Vagina (tissue), 2 donors: Measurements from ENCODE around the gene HSD17B8. TPM values are rescaled to one million over a fixed set of nuclear protein-coding genes. Genes with fewer than 3 reads are reported as not detected.

Source experiments
- DNase-seq, 2 donors: peaks; one replicate each; pipeline ENCODE4 v3.0.0-alpha.2; 2017; ENCODE audit errors: extremely low spot score in 2 of 2
- H3K27ac ChIP-seq: fragments of 200-600 bp; sonication (generic); one replicate; pipeline ENCODE4 v1.5.1; 2019
- H3K27me3 ChIP-seq: fragments of 200-600 bp; sonication (generic); one replicate; pipeline ENCODE4 v1.5.1; 2019
- H3K36me3 ChIP-seq, 2 donors: fragments of 200-600 bp; sonication (generic); one replicate each; pipeline ENCODE4 v1.5.1; 2017 to 2019
- H3K4me1 ChIP-seq: fragments of 200-600 bp; sonication (generic); one replicate; pipeline ENCODE4 v1.5.1; 2019
- H3K4me3 ChIP-seq, 2 donors: fragments of 200-600 bp; sonication (generic); 1 replicate in 1 of 2; 2 replicates in 1 of 2; pipeline ENCODE4 v1.5.1; 2016 to 2019
- H3K9me3 ChIP-seq: fragments of 200-600 bp; sonication (generic); one replicate; pipeline ENCODE4 v1.5.1; 2019
- CTCF ChIP-seq, 3 experiments: fragments of 450-650 bp in 2 of 3; fragments of 200-600 bp in 1 of 3; sonication (generic) in 1 of 3; IDR thresholded peaks; one replicate each; pipeline ENCODE4 v1.5.1; 2017 to 2019; ENCODE audit warnings: antibody characterized with exemption in 3 of 3, mild to moderate bottlenecking in 2 of 3, moderate library complexity in 2 of 3
- POLR2A ChIP-seq, 2 donors: fragments of 450-650 bp; IDR thresholded peaks; one replicate each; pipeline ENCODE4 v1.6.1; 2017; ENCODE audit warnings: antibody characterized with exemption in 2 of 2, mild to moderate bottlenecking in 2 of 2, moderate library complexity in 2 of 2
- POLR2AphosphoS5 ChIP-seq, 2 donors: sonication (generic); formaldehyde crosslinking; IDR thresholded peaks; one replicate each; pipeline ENCODE4 v1.9.0; 2017; ENCODE audit warnings: antibody characterized with exemption in 2 of 2, mild to moderate bottlenecking in 2 of 2, low read depth in 1 of 2; ENCODE audit not compliant: insufficient read depth in 1 of 2
- intact Hi-C: fragments of 100-400 bp; cut with DNase I; formaldehyde crosslinking; loops from one replicate; pipeline ENCODE4 v1.15.1; 2023
- total RNA-seq: library from RNA; depleted of rRNA; stranded (reverse); fragments of >200 nt; gene quantifications from one replicate; pipeline ENCODE4 v1.2.3, GENCODE V29; 2016

HSD17B8 gene
- total RNA-seq, 1 donor from 2014 or later: 17.7 TPM

GRCh38 chr6:33206027-33206863 is 1.8 kb downstream of the HSD17B8 start:
- H3K9me3 ChIP-seq: no peaks in the 10 kb centered on the region
- H3K4me3 ChIP-seq: no peak overlapping the region
- no peak overlapping the region for H3K27ac ChIP-seq
- DNase-seq: no peak
- TF ChIP-seq CTCF (IDR thresholded peaks at IDR 0.05) (no peak), POLR2AphosphoS5 (IDR thresholded peaks at IDR 0.05; ENCODE audit: insufficient read depth in 1 of 2, low read depth in 1 of 2) (no peak), POLR2A (IDR thresholded peaks at IDR 0.05) (no peak)
- peaks cover 65% of the 10 kb centered on the region for H3K4me1 ChIP-seq
- peaks cover 0 to 30% of the 10 kb centered on the region in 2 donors for H3K36me3 ChIP-seq
- no peaks in the 10 kb centered on the region for H3K27me3 ChIP-seq
- intact Hi-C loops: loop anchor here (10.0 kb wide), 1 partner anchor 1021 kb away; the partner anchor contains the start of gene AGER

- H3K36me3 ChIP-seq: peaks cover 0 to 30% of the 10 kb centered on the region in 2 donors
- intact Hi-C loops: loop anchor here (10.0 kb wide), 1 partner anchor 1022 kb away; the partner anchor contains the start of gene AGER
- H3K9me3 ChIP-seq: no peaks in the 10 kb centered on the region
- peaks cover 57% of the 10 kb centered on the region for H3K4me1 ChIP-seq
- no peak for TF ChIP-seq CTCF (IDR thresholded peaks at IDR 0.05)
- TF ChIP-seq POLR2AphosphoS5 (IDR thresholded peaks at IDR 0.05; ENCODE audit: insufficient read depth in 1 of 2, low read depth in 1 of 2): no peak
- TF ChIP-seq POLR2A (IDR thresholded peaks at IDR 0.05): no peak
- no peaks in the 10 kb centered on the region for H3K27me3 ChIP-seq
- DNase-seq: no peak
- peak overlapping the region; percentile 85 to 93 for H3K4me3 ChIP-seq
- peak overlapping the region; percentile 98 for H3K27ac ChIP-seq
These were observed 2.6 kb downstream of the HSD17B8 start for GRCh38 chr6:33206864-33207551.

GRCh38 chr6:33207552-33208090 is 3.2 kb downstream of the HSD17B8 start:
- H3K27ac ChIP-seq: peak overlapping the region; percentile 98
- H3K36me3 ChIP-seq: peaks cover 0 to 24% of the 10 kb centered on the region in 2 donors
- DNase-seq: no peak
- H3K4me1 ChIP-seq: peaks cover 55% of the 10 kb centered on the region
- no peaks in the 10 kb centered on the region for H3K9me3 ChIP-seq
- TF ChIP-seq CTCF (IDR thresholded peaks at IDR 0.05) (no peak), POLR2A (IDR thresholded peaks at IDR 0.05) (no peak), POLR2AphosphoS5 (IDR thresholded peaks at IDR 0.05; ENCODE audit: insufficient read depth in 1 of 2, low read depth in 1 of 2) (no peak)
- intact Hi-C loops: loop anchor here (10.0 kb wide), 1 partner anchor 1023 kb away; the partner anchor contains the start of gene AGER
- no peaks in the 10 kb centered on the region for H3K27me3 ChIP-seq
- peak overlapping the region; percentile 85 to 93 for H3K4me3 ChIP-seq

- no peak for DNase-seq
- H3K9me3 ChIP-seq: no peaks in the 10 kb centered on the region
- H3K27ac ChIP-seq: peak within 1 kb of the TSS; percentile 98
- peaks cover 0 to 17% of the 10 kb centered on the region in 2 donors for H3K36me3 ChIP-seq
- no peaks in the 10 kb centered on the region for H3K27me3 ChIP-seq
- H3K4me3 ChIP-seq: peak within 1 kb of the TSS; percentile 85 to 93
- TF ChIP-seq CTCF (IDR thresholded peaks at IDR 0.05) (no peak), POLR2AphosphoS5 (IDR thresholded peaks at IDR 0.05; ENCODE audit: insufficient read depth in 1 of 2, low read depth in 1 of 2) (peak; percentile 65 to 100), POLR2A (IDR thresholded peaks at IDR 0.05) (peak; percentile 49 to 99)
- intact Hi-C loops: loop anchor here (10.0 kb wide), 1 partner anchor 1024 kb away; the partner anchor contains the start of gene AGER
- peaks cover 56% of the 10 kb centered on the region for H3K4me1 ChIP-seq
These were observed 3.9 kb downstream of the HSD17B8 start, which contains the start of gene RING1 for GRCh38 chr6:33208091-33208967. Gene RING1, plus strand, starts transcription at chr6:33208500. Its CDS starts 323 bp downstream, at chr6:33208823.
